ENCODE data around the gene PTPRR. TPM values are rescaled to one million over a fixed set of nuclear protein-coding genes. Genes with fewer than 3 reads are reported as not detected.

Gene PTPRR
- total and polyA plus RNA-seq, 2 donors (not counting 3 experiments of a cell fraction or from before 2014, with no cell fraction given), result 0.46 to 1.1 TPM

DNA sequence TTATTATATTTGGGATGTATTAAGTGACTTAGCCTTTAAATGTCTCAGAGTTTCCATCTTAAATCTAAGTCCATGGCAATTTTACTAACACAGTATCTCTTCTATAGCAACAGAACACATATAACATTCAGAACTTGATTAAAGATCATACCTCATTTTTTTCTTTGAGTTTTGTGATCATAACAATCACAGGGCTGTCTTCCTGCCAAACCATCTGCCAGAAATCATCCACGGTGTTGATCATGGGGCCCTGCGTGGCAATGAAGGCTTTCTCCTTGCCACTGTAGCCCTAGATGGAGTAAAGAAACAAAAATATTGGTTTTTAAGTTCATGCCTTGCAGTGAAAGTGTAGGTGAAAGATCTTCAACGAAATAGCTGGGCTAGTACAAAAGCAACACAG, 236.6 kb downstream of the PTPRR start:
- Histone ChIP-seq H2AFZ (ENCODE audit: low read depth, low read length) (no peak overlapping the region), H3K9ac (replicated peaks; ENCODE audit: extremely low read depth, insufficient read depth, low read length) (no peak overlapping the region), H3K36me3 (ENCODE audit: control insufficient read depth in 2 of 2, extremely low read depth in 1 of 2, insufficient read depth in 2 of 2, low read length in 2 of 2) (no peaks in the 10 kb centered on the region), H3K9me3 (replicated peaks; ENCODE audit: control insufficient read depth, insufficient read depth, low read length) (no peaks in the 10 kb centered on the region), H3K4me3 (replicated peaks in 1 of 3; ENCODE audit: insufficient read depth in 1 of 3, low read depth in 1 of 3, low read length in 3 of 3) (no peak overlapping the region), H3K4me1 (ENCODE audit: control insufficient read depth, extremely low read depth, insufficient read depth, low read length) (no peaks in the 10 kb centered on the region), H3K9me1 (replicated peaks; ENCODE audit: control insufficient read depth, extremely low read depth, insufficient read depth, low read length) (no peaks in the 10 kb centered on the region), H3K27ac (ENCODE audit: insufficient read depth, low read depth, low read length) (no peak overlapping the region), H3K4me2 (ENCODE audit: insufficient read depth, low read length) (no peak overlapping the region), H3K79me2 (ENCODE audit: control insufficient read depth, insufficient read depth, low read length) (no peaks in the 10 kb centered on the region), H4K20me1 (replicated peaks; ENCODE audit: control insufficient read depth, extremely low read depth, insufficient read depth, low read length) (no peaks in the 10 kb centered on the region), H3K27me3 (ENCODE audit: control insufficient read depth in 2 of 2, insufficient read depth in 2 of 2, low read length in 2 of 2) (no peaks in the 10 kb centered on the region)
- DNase-seq (ENCODE audit: low read depth, low spot score) (no peak), FAIRE-seq (no peak)
- dilution Hi-C loops (cut with MboI; ENCODE audit: extremely low pct_ligation_motif_present, low sequenced_read_pairs), result no loop called here
- TF ChIP-seq FOS (IDR thresholded peaks at IDR 0.05; ENCODE audit: borderline replicate concordance, insufficient read depth, low read length) (no peak), POLR2AphosphoS5 (IDR thresholded peaks at IDR 0.05; ENCODE audit: insufficient read depth, low read depth, low read length) (no peak), MYC (IDR thresholded peaks at IDR 0.05; ENCODE audit: low read depth, low read length) (no peak), JUN (IDR thresholded peaks at IDR 0.05; ENCODE audit: borderline replicate concordance, insufficient read depth, insufficient read length, low read depth) (no peak), POLR2A (IDR thresholded peaks at IDR 0.05; ENCODE audit: low read depth, low read length) (no peak), EZH2 (IDR thresholded peaks at IDR 0.05; ENCODE audit: borderline replicate concordance, low read depth, low read length, severe bottlenecking) (no peak), GATA2 (IDR thresholded peaks at IDR 0.05; ENCODE audit: insufficient read depth, insufficient read length, low read depth, low read length) (no peak)
- TF ChIP-seq, protein P1, sequence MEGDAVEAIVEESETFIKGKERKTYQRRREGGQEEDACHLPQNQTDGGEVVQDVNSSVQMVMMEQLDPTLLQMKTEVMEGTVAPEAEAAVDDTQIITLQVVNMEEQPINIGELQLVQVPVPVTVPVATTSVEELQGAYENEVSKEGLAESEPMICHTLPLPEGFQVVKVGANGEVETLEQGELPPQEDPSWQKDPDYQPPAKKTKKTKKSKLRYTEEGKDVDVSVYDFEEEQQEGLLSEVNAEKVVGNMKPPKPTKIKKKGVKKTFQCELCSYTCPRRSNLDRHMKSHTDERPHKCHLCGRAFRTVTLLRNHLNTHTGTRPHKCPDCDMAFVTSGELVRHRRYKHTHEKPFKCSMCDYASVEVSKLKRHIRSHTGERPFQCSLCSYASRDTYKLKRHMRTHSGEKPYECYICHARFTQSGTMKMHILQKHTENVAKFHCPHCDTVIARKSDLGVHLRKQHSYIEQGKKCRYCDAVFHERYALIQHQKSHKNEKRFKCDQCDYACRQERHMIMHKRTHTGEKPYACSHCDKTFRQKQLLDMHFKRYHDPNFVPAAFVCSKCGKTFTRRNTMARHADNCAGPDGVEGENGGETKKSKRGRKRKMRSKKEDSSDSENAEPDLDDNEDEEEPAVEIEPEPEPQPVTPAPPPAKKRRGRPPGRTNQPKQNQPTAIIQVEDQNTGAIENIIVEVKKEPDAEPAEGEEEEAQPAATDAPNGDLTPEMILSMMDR (IDR thresholded peaks at IDR 0.05; ENCODE audit: extremely low read depth in 1 of 2, insufficient read depth in 1 of 2, low read depth in 1 of 2, low read length in 2 of 2), result no peak
- TF ChIP-seq, protein P2, sequence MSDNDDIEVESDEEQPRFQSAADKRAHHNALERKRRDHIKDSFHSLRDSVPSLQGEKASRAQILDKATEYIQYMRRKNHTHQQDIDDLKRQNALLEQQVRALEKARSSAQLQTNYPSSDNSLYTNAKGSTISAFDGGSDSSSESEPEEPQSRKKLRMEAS (IDR thresholded peaks at IDR 0.05; ENCODE audit: insufficient read depth, insufficient read length), result no peak
- intact Hi-C loops (cut with micrococcal nuclease), result no loop called here
- BruUV-seq (replicated peaks), result no TSS peak
- ChIA-PET POLR2A (no interaction called here), CTCF (no interaction called here)
